Stimulated activated CD4-positive, alpha-beta T cell treated with anti-CD3 and anti-CD28 coated beads, Interleukin-4, amount 100 ng/mL, for 1 hour (primary cell): ENCODE data around the gene ZNF414.

Experiments used
- DNase-seq: peaks from one replicate; pipeline ENCODE4 v3.0.0-alpha.2; 2020

ZNF414 gene

DNA sequence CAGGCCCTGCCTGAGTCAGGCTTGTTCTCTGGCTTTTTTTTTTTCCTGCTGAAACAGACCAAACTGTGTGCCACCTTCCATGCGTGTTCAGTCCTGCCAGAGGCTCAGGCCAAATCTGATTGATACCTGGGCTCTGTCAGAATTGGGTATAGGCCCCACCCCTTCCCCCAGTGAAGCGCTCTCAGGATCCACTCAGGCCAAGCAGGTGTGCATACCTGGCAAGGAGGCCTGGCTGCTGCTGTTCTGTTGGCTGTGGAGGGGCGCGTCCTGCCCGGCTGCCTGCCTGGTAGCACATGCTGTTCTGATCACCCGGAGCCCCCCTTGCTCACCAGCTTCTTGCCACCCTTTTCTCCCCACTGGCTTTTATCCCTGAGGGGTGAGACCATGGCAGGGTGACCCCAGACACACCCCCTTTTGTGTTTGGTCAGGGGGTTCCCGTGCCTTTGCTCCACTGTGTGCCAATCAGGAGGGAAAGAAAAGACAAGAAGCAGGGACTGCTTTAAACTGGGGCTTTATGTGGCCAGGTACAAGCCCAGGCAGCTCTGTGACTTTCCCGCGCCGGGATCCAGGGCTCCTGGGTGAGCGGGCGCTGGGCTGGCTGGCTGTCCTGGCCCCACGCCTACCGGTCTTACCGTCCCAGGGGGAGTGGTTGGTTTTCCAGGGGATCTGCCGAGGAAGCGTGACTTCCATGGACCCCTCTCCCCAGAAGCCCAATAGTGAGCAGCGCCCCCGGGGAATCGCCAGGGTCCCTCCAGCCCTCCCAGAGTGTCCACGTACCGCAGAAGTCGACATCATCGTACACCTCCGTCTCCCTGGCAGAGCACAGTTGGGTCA lies 24.2 kb downstream of the ZNF414 start:
- no peak for DNase-seq

DNA sequence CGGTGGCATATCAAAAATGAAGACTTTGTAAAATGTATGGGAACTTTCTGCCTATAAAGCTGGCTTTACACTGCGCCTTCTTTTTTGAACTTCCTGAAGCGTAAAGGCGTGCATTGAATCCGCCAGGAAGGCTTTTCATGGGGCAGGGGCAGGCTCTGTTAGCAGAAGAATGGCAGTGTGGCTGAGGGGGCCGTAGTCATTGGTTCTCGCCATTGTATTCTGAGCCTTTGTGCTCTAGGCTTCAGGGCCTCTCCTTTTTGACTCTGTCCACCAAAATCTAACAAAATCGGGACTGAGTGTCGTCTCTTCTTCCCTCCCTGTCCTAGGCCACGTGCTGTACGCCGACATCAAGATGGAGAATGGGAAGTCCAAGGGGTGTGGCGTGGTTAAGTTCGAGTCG lies 25.6 kb downstream of the ZNF414 start:
- no peak for DNase-seq

GRCh38 chr19:8487137-8487851 lies 26.7 kb downstream of the ZNF414 start:
- peak; percentile 48 for DNase-seq

DNA sequence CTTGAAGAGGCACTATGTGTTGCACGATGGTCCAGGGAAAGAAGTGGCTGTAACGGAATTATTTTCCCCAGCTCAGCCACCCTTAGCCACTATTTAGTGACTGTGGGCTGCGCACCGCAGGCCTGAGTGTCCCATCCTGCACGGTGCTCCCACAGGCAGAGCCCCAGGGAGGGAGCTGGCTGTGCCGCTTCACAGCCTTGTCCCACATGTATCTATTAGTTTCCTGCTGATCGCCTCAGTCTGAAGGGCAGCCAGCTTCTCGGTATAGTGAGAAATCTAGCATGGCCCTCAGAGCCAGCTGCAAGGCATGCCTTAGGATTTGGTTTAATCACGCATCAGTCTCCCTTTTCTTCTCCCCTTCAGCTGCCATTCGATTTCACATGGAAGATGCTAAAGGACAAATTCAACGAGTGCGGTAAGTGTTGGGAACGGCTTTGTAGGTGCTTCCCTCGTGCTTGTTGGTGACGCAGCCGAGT lies 27.3 kb downstream of the ZNF414 start:
- no peak for DNase-seq

DNA sequence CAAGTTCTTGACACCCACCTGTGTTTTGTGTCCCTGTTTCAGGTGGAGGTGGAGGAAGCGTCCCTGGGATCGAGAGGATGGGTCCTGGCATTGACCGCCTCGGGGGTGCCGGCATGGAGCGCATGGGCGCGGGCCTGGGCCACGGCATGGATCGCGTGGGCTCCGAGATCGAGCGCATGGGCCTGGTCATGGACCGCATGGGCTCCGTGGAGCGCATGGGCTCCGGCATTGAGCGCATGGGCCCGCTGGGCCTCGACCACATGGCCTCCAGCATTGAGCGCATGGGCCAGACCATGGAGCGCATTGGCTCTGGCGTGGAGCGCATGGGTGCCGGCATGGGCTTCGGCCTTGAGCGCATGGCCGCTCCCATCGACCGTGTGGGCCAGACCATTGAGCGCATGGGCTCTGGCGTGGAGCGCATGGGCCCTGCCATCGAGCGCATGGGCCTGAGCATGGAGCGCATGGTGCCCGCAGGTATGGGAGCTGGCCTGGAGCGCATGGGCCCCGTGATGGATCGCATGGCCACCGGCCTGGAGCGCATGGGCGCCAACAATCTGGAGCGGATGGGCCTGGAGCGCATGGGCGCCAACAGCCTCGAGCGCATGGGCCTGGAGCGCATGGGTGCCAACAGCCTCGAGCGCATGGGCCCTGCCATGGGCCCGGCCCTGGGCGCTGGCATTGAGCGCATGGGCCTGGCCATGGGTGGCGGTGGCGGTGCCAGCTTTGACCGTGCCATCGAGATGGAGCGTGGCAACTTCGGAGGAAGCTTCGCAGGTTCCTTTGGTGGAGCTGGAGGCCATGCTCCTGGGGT lies 28.2 kb downstream of the ZNF414 start:
- no peak for DNase-seq

DNA sequence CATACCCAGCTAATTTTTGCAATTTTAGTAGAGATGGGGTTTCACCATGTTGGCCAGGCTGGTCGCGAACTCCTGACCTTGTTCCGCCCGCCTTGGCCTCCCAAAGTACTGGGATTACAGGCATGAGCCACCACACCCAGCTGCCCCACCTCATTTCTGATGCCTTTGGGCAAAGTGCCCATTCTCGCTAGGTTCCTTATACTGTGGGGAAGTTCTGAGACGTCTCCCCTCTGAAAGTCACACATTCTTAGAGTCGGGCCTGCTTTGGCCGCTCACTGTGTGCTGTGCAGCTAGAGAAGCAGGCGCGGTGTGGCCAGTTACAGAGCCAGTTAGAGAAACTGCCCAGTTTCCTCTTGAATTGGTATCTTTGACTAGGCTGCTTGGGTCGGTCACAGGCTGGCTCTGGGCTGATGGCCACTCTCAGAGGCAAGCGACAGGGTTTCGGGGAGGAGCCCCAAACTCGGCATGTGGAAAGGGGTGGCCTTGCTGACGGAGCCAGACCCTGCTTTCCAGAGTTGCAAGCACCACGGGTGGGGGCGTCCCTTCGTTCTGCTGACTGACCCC lies 29.6 kb downstream of the ZNF414 start:
- no peak for DNase-seq

DNA sequence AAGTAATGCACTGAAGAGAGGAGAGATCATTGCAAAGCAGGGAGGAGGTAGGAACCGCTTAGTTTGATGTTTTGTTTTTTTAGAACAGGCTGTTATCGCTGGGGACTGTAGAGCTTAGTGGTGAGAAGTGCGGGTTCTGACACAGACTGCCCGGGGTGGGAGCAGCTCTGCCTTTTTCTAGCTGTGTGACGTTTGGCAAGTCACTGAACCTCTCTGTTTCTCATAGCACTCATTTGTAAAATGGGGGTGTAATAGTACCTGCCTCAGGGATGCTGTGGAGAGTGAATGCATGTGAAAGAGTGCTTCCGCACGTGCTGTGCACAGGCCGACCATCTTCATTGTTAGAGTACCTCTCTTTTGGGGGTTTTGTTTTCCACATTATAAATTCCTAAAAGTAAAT lies 30.8 kb downstream of the ZNF414 start:
- DNase-seq = no peak

DNA sequence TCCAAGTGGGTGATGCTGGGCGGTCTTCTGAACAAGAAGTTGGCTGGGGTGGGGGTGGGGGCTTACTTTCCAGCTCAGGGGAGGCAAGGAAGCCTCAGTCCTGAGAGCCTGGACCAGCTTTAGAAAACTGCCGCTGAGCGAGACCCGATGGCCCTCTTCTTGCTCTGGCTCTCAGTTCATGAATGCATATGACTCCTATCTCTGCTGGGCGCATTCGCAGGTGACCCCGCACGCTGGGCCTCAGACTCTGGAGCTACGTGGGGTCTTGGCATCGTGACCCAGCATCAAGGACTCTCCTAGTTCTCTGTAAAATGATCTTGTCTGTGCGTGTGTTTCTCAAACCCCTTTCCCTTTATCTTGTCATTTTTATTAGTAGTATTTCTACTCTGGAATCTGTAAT lies 31.3 kb downstream of the ZNF414 start:
- DNase-seq = no peak

GRCh38 chr19:8481616-8482015 lies 32.4 kb downstream of the ZNF414 start:
- no peak for DNase-seq

GRCh38 chr19:8481201-8481600 lies 32.8 kb downstream of the ZNF414 start:
- no peak for DNase-seq

DNA sequence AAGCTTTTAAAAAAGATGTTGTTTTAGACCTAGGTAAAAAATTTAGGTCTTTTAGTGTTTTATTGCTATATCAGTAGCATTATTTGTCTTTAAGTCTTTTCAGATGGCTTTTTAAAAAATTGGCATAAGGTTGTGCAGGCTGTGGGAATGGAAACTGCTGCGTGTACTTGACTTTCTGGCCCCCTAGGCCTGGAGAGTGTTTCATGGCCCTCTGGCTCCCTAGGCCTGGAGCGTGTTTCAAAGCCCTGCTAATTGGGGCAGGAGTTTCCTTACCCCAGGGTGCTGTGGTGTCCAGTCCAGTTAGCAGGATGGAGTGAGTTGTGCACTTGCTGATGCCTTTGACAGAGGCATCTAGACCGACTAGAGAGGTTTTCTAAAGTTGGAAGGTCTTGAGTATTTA lies 35.4 kb downstream of the ZNF414 start:
- DNase-seq = no peak

- no peak for DNase-seq
Measured at GRCh38 chr19:8477889-8478288, 36.1 kb downstream of the ZNF414 start.

DNA sequence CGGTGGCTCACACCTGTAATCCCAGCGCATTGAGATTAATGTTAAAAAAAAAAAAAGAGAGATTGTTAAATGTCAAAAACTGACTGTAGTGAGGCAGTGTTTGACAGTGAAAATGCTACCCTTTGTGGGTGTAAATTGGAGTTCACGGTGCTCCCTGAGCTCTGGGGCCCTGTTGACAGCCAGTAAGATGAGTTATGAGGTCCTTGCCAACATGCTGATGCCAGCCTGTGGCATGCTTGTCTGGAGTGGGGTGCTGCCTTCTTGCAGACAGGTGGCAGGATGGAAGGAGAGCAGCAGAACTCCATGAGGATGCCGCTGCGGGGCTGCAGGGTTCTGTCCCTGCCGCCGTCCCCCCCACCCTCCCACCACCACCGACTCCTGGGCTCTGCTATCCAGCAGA lies 37.4 kb downstream of the ZNF414 start:
- no peak for DNase-seq

DNA sequence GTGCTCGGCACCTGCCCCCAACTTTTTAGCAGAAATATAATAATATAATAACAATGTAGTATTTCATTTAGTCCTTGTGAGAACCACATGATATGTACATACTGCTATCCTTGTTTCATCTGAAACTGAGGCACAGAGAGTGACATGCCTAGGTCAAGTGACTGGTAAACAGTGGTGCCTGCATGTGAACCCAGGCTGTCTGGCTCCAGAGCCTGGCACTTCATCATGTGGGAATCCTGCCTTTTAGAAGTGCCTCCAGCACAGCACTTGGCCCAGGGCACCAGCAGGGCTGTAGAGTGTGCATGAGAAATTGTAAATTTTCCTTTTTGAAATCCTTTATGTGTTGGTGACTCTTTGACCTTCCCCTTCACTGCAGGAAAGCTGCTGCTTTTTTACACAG lies 39.0 kb downstream of the ZNF414 start:
- no peak for DNase-seq

DNA sequence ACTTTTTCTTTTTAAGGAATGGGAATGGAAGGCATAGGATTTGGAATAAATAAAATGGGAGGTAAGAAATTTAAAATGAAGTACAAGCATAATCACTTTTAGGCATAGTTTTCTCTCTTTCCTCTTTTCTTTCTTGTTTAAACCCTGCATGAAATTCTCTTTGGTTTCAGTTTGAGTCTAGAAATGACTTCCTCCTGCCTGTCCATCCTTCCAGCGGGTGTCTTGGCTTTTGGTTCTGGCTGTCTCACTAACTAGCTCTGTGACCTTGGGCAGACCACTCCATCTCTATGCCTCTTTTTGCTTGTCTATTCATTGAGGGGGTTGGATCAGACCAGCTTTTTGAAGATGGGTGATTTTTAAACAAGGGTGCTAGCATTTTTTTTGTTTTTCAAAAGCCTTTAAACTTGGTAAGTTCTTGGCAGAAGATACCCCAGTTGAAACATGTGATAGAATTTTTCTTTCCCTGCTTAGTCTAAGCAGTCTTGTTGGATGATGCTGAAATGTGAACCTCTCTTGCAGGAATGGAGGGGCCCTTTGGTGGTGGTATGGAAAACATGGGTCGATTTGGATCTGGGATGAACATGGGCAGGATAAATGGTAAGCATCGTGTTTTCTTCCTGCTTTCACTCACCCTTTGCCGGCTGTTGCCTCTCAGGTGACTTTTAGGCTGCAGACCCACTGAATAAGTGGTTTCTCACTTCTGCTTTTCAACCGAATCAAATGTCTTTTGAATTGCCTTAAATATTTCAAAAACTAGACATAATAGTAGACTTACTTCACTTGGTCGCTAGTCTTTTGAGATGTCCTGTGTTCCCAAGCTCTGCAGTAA lies 40.1 kb downstream of the ZNF414 start:
- DNase-seq = no peak

DNA sequence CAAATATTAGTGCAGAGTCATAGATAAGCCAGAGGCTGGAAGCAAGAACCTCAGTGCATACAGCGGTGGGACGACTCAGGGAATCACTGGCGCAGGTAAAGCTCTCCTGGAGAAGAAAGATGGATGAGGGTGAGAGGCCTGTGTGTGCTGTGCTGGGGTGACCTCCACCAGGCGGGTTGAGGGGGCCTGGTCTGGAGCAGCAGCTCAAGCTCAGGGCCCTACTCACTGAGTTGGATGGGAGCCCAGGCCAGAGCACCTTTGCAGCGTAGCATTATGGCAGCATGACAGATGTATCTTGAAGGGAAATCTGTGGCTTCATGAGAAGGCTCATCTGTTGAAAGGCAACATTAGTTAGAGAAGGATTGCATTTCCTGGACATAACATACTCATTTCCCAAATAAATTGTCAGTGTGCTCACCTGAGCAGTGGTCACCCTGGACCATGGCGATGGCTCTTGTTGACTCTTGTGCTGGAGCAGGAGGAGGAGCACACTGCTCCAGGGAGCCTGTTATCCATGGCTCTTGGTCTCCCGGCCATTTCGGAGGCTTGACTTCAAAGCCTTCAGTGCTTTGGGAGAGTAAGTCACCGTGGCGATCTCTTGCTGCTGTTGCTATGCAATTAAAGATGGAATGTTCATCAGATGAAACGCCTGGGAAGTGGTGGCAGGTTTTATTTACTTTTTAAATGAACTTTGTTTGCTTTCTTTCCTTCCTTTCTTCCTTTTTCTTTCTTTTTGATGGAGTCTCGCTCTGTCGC lies 44.2 kb downstream of the ZNF414 start:
- DNase-seq = no peak

DNA sequence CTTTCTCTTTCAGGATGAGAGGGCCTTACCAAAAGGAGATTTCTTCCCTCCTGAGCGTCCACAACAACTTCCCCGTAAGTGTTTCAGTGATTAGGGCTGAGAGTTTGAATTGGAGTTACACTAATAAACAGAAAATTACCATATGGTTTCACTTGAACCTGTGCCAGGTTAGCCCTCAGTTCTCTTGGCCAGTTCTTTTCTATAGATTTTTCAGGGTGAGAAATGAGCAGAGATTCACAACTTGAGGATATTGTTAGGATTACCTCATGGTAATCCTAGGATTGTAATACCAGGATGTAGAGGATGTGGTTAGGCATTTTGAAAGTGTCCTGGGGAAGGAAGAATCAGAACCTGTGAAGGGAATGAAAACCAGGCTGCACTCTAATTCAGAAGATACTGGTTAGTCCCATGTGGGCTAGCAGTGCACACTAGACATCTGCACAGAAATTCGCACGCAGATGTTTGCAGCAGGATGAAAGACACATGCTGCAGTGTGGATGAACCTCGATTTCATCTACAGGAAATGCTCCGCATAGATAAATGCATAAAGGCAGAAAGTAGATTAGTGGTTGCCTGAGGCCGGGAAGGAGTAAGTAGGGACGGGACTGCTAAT lies 45.1 kb downstream of the ZNF414 start:
- no peak for DNase-seq

DNA sequence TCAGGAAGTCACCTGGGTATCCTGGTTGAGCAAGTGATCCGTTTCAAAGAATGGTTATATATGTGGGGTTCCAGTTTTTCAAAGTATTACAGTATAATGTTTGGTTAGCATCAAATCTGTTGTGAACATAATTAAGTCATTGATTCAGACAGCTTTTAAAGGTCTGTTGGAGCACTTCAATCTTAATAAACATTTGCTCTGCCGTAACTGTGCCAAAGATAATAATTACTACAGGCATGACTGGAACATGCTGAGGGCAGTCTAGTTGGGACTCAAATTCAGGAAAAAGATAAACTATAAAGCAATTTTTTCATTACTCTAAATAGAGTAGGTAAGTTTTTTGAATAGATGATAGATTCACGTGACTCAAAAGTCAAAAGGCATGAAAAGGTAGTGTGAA lies 45.8 kb downstream of the ZNF414 start:
- no peak for DNase-seq

DNA sequence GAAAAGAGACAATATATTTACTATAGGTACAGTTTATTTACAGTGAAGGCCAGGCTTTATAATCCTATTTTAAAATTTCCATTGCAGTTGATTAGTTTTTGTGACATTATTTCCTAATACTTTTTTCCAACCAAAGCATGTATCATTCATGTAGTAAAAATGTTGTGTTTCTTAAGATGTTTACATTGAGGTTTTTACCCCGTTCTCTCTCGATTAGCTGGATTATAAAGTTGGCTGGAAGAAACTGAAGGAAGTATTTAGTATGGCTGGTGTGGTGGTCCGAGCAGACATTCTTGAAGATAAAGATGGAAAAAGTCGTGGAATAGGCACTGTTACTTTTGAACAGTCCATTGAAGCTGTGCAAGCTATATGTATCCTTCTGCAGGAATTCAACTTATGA lies 47.9 kb downstream of the ZNF414 start:
- no peak for DNase-seq

GRCh38 chr19:8463365-8463764 lies 50.6 kb downstream of the ZNF414 start:
- no peak for DNase-seq

DNA sequence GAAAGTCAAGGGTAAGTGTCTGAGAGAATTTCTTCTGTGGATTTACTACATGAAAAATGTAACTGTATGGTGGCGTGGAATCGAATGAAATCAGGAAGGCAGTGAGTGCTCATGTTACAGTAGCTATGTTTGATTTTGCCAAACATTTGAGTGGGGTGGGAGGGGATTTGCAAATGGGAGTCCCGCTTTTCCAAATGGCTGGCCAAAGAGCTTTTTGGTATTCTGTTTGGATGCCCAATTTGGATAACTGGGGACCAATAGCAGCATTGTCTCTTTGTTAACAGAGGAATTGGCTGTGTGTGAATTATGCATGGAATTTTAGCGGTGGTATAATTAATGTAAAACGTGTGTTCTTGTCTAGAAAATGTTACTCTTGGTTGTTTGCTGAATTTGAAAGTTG lies 51.4 kb downstream of the ZNF414 start:
- no peak for DNase-seq
